Osteocyte (in vitro differentiated cells): ENCODE results near the gene UNC119. TPM values are rescaled to one million over a fixed set of nuclear protein-coding genes. Genes with fewer than 3 reads are reported as not detected.

Experiments used
- DNase-seq: peaks from one replicate; pipeline ENCODE4 v3.0.0; 2021; ENCODE audit warnings: mixed read lengths; ENCODE audit not compliant: unreplicated experiment; ENCODE audit errors: extremely low spot score
- H3K27ac Mint-ChIP-seq: one replicate; pipeline ENCODE4 v1.8.0; 2021; ENCODE audit warnings: mild to moderate bottlenecking, mixed read lengths; ENCODE audit not compliant: unreplicated experiment
- H3K27me3 Mint-ChIP-seq: one replicate; pipeline ENCODE4 v1.8.0; 2021; ENCODE audit warnings: mixed read lengths; ENCODE audit not compliant: unreplicated experiment
- H3K36me3 Mint-ChIP-seq: one replicate; pipeline ENCODE4 v1.8.0; 2021; ENCODE audit warnings: mixed read lengths; ENCODE audit not compliant: unreplicated experiment
- H3K4me1 Mint-ChIP-seq: one replicate; pipeline ENCODE4 v1.8.0; 2021; ENCODE audit warnings: mixed read lengths; ENCODE audit not compliant: unreplicated experiment
- H3K4me3 Mint-ChIP-seq: one replicate; pipeline ENCODE4 v1.8.0; 2021; ENCODE audit warnings: mild to moderate bottlenecking, moderate library complexity, mixed read lengths; ENCODE audit not compliant: unreplicated experiment
- H3K9me3 Mint-ChIP-seq: one replicate; pipeline ENCODE4 v1.8.0; 2021; ENCODE audit warnings: mixed read lengths; ENCODE audit not compliant: unreplicated experiment
- total RNA-seq: library from RNA; stranded (reverse); gene quantifications from 2 replicates; pipeline ENCODE4 v1.2.1, GENCODE V29; 2021
- TF ChIP-seq, protein P1 (sequence below): fragments of 200-600 bp; sonication (generic); IDR thresholded peaks from 2 replicates; pipeline ENCODE4 v1.5.0; 2021; ENCODE audit warnings: antibody characterized with exemption, mild to moderate bottlenecking, moderate library complexity

UNC119 gene
- total RNA-seq, 1 donor from 2014 or later = 34.9 TPM

DNA sequence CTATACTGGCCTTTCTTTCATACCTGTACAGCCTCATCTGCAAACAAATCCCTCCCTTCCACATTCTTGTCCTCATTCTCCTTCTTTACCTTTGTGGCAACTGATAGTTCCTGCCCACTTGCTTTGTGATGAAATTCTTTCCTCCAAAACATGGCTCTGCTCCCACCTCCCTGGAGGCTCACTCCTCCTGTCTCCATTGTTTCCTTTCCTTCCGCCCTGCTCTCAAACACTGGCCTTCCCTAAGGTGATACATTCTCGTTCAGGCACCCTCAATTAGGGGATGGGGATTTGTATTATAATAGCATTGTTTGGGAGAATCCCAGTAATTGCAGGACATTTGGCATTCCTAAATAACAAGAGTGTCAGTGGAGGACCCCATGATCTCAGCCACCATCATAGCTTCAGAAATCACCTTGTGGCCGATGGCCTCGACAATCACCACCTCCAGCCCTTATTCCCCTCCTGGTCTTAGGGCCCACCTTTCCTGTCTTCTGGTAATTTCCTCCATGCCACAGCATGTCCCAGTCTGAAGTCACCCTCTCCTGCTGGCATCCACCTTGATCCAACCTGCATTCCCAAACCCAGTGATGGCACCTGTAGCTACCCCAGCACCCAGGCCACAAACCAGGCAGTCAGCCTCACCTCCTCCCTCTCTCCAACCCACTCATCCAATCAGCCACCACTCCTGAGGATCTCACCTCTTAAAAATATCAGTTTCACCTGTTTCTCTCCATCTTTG, 7.9 kb downstream of the UNC119 start:
- TF ChIP-seq, protein P1, sequence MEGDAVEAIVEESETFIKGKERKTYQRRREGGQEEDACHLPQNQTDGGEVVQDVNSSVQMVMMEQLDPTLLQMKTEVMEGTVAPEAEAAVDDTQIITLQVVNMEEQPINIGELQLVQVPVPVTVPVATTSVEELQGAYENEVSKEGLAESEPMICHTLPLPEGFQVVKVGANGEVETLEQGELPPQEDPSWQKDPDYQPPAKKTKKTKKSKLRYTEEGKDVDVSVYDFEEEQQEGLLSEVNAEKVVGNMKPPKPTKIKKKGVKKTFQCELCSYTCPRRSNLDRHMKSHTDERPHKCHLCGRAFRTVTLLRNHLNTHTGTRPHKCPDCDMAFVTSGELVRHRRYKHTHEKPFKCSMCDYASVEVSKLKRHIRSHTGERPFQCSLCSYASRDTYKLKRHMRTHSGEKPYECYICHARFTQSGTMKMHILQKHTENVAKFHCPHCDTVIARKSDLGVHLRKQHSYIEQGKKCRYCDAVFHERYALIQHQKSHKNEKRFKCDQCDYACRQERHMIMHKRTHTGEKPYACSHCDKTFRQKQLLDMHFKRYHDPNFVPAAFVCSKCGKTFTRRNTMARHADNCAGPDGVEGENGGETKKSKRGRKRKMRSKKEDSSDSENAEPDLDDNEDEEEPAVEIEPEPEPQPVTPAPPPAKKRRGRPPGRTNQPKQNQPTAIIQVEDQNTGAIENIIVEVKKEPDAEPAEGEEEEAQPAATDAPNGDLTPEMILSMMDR = no peak
- DNase-seq = no peak
- Mint-ChIP-seq H3K27ac (no peak overlapping the region), H3K27me3 (no peaks in the 10 kb centered on the region), H3K4me1 (peaks cover 6% of the 10 kb centered on the region), H3K36me3 (no peaks in the 10 kb centered on the region), H3K9me3 (no peaks in the 10 kb centered on the region), H3K4me3 (no peak overlapping the region)

DNA sequence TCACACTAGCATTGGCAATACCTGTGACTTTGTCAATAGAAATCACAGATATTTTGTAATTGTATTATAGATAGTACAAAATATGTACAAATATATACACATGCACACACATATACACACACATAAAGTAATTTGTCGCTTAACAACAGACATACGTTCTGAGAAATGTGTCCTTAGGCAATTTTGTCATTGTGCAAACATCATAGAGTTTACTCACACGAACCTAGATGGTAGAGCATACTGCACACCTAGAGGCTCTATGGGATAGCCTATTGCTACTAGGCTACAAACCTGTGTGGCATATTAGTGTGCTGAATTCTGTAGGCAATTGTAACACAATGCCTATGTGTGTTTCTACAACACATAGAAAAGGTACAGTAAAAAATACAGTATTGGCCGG, 11.0 kb downstream of the UNC119 start:
- H3K9me3 Mint-ChIP-seq = no peaks in the 10 kb centered on the region
- H3K4me3 Mint-ChIP-seq = no peak overlapping the region
- H3K27me3 Mint-ChIP-seq = peaks cover 2% of the 10 kb centered on the region
- H3K36me3 Mint-ChIP-seq = no peaks in the 10 kb centered on the region
- no peaks in the 10 kb centered on the region for H3K4me1 Mint-ChIP-seq
- TF ChIP-seq, protein P1 = no peak
- H3K27ac Mint-ChIP-seq = no peak overlapping the region
- DNase-seq = no peak

DNA sequence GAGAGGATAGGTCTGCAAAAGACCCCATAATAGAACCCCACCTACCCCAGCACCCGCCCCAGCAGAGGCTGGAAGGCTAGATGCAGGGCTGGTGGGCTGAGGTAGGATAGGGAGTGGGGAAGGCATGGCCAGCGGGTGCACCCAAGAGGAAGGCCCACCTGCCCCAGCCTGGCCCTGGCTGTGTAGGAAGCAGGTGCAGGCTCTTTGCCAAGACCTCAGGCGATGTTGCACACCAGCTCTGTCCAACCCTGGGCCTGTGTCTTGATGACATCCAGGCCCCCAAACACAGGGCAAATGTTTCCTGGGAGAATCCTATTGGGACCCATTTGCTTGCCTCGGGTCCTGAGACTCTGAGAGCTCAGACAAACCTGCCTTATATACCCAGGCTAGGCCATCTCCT, 12.2 kb downstream of the UNC119 start:
- no peak overlapping the region for H3K27ac Mint-ChIP-seq
- TF ChIP-seq, protein P1 = no peak
- H3K36me3 Mint-ChIP-seq = no peaks in the 10 kb centered on the region
- peaks cover 2% of the 10 kb centered on the region for H3K27me3 Mint-ChIP-seq
- no peak for DNase-seq
- no peaks in the 10 kb centered on the region for H3K9me3 Mint-ChIP-seq
- H3K4me1 Mint-ChIP-seq = no peaks in the 10 kb centered on the region
- no peak overlapping the region for H3K4me3 Mint-ChIP-seq

DNA sequence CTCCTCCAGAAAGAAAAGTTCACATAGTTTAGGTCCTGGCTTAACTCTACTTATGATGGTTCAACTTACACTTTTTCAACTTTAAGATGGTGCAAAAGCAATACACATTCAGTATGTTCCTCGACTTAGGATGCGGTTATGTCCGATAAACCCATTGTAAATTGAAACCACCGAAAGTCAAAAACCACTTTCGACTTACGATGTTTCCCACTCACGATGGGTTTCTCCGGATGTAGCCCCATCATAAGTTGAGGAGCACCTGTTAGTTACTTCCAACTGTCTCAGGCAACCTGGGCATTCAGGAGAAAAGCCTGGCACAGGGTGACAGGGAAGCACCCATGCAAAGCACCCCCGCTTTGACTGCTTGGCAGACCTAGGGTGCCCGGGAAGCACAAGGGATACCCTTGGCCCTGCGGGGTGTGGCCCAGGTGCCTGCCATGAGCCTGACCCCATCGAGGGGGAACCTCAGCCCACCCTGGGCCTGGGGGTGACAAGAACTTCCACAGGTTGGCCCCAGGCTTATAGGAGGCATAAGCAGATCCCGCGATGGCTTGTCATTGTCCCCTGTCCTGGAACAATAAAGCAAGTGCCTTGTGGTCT, 14.0 kb downstream of the UNC119 start:
- peaks cover 1% of the 10 kb centered on the region for H3K4me1 Mint-ChIP-seq
- TF ChIP-seq, protein P1 = no peak

DNA sequence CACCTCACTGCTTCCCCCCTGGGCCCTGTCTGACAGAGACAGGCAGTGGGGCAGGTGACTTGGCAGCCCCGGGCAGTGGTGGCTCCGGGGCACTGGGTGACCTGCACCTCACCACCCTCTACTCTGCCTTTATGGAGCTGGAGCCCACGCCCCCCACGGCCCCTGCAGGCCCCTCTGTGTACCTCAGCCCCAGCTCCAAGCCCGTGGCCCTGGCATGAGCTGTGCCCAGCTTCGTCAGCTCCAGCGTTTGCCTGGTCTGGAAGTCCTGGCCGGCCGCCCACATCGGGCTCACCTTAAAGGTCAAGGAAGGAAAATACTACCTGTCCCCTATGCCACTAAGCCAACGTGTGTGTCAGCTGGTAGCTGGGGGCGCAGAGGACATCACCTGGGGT, 15.2 kb downstream of the UNC119 start:
- no peaks in the 10 kb centered on the region for H3K9me3 Mint-ChIP-seq
- H3K4me3 Mint-ChIP-seq = no peak overlapping the region
- DNase-seq = no peak
- H3K4me1 Mint-ChIP-seq = peaks cover 9% of the 10 kb centered on the region
- H3K27ac Mint-ChIP-seq = no peak overlapping the region
- H3K27me3 Mint-ChIP-seq = peaks cover 2% of the 10 kb centered on the region
- TF ChIP-seq, protein P1 = no peak
- no peaks in the 10 kb centered on the region for H3K36me3 Mint-ChIP-seq

More for the DNA sequence above, 14.0 kb downstream of the UNC119 start:
- Mint-ChIP-seq H3K36me3 (no peaks in the 10 kb centered on the region), H3K27me3 (peaks cover 2% of the 10 kb centered on the region), H3K27ac (no peak overlapping the region), H3K9me3 (no peaks in the 10 kb centered on the region), H3K4me3 (no peak overlapping the region)
- DNase-seq = no peak
